Right renal pelvis (tissue), 4 donors: ENCODE measurements around the gene EXT2. TPM values are rescaled to one million over a fixed set of nuclear protein-coding genes. Genes with fewer than 3 reads are reported as not detected.

ENCODE experiments used
- DNase-seq, 4 donors: peaks; one replicate each; pipeline ENCODE4 v3.0.0-alpha.2; 2013; ENCODE audit warnings: low read depth in 4 of 4, low spot score in 3 of 4, missing footprints in 1 of 4
- polyA plus RNA-seq, 4 donors: library from polyadenylated mRNA; unstranded; fragments of 120-200 nt; gene quantifications; one replicate each; pipeline ENCODE4 v1.2.1, GENCODE V29; 2013; ENCODE audit not compliant: insufficient read length in 4 of 4

The EXT2 gene
- polyA plus RNA-seq, 4 donors = 71.2 to 78.2 (median 74.4) TPM

DNA sequence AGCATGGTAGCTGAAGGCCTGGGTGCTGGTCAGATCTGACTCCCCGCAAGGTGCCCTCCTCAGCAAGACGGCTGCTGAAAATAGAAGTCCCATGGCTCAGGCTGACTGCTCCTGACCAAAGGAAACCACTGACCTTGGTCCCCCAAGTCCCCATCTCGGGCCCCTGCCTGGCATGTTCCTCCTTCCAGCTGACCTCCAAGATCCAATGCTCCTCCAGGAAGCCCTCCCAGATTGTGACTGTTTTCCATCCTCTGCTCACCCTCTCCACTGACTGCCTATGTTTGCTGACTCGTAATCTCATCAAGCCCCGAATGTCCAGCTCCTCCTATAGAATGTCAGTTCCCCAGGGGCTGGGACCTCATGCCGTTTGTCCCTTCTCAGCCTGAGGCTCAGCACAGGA lies 184.0 kb downstream of the EXT2 start:
- DNase-seq = no peak

DNA sequence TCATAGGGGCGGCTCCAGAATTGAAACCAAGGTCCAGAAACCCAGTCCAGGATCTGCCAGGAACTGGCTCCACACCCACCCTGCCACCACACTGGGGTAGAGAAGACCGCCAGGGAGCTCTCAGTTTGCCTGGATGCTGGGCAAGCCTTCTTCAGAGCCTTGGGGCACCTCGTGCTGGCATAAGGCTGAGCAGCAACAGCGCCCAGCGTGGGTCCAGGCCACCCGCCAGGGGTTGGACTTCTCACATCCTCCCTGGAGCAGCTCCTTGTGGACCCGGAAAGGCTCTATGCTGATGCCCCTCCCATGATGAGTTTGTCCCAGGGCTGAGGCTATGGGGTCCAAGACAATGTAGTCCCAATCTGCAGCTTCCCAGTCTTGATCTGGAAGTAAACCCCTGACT lies 184.8 kb downstream of the EXT2 start:
- no peak for DNase-seq

DNA sequence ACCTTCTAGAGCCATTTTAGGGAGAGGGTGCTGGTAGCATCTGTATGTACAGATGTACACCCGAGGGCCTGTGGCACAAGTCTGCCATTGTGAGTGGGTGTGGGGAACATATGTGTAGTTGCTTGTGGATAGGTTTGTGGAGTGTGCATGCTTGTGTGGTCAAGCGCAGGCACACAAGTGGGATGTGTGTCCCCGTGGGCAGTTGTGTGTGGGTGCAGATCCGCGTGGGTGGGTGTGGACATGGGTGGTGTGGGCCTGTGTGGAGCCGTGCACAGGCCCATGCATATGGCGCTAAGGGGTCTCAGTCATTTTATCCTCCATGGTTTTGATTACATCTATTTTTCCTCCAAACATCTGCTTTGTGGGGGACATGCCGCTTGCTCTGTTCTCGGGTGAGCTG lies 185.7 kb downstream of the EXT2 start:
- no peak for DNase-seq

DNA sequence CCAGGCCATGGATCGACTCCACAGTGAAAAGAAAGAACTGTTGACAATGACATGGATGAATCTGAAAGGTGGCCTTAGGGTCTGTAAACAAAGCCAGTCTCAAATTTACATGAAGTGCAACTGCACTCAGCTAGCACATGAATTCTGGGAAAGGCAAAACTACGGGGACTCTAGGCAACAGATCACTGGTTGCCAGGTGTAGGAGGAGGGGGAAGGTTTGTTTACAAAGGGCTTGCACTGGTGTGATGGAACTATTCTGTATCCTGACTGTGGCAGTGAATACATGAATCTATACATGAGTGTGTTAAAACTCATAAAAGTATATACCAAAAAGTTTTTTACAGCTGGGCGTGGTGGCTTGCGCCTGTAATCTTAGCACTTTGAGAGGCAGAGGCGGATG lies 187.1 kb downstream of the EXT2 start:
- DNase-seq = no peak

DNA sequence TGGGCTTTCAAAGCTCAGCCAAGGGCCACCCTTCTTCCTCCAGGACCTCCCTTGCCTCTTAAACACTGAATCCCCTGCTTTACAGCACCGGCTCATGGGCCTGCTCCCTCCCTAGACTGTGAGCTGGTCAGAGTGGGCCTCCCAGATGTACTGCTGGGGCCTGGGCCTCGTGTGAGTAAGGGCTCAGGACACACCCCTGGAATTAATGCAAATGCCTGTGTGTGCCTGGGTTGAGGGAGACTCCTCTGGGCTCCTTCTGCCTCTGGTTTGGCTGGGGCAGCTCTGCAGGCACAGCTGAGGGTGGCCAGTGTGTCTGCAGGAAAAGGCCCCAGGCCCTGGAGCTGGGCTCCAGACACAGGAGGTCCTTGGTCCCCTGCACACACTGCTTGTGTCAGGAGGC lies 190.3 kb downstream of the EXT2 start:
- DNase-seq = no peak

DNA sequence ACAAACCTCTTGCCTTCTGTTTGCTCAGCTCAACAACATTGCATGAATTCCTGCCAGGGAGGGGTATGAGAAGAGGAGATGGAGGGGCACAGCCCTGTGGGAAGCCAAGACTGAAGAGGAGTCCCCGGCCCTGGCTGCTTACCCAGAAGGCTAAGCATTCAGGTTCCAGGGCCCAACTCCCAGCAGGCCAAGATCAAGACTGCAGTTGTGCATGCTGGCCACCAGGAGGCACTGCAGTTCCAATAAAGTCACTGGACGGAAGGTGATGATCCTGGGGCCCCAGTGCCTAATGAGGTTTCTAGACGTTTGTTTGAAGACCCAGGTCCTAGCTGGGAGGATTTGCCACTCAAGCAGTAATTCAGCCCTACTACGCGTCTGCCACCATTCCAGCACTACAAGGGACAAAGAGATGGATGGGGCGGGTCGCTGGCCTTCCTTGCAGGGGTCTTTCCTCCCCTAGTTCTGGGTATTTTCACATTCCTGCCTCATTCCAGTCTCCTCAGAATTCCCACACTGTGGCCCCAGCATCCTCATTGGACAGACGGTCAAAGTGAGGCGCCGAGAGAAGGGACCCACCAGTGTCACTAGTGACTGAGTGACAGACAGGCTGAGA lies 190.9 kb downstream of the EXT2 start:
- DNase-seq = no peak

DNA sequence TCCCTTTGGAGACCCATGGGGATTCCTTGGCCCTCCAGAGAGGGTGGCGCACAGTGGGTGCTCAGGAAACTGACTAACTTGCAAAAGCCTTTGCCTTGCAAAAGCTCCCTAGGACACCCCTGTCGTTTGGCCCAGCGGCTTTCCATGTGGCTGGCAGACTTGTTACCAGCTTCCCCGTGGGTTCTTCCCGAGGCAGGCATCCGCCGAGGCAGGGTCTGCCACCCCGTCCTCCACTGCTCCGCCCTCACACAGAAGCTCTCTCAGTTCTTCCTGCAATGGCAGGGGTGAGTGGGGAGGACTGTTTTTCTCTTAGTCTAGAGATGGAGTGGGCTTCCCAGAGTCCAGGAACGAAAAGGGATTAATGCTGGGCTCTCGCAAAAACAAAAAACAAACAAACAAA lies 191.4 kb downstream of the EXT2 start:
- no peak for DNase-seq

DNA sequence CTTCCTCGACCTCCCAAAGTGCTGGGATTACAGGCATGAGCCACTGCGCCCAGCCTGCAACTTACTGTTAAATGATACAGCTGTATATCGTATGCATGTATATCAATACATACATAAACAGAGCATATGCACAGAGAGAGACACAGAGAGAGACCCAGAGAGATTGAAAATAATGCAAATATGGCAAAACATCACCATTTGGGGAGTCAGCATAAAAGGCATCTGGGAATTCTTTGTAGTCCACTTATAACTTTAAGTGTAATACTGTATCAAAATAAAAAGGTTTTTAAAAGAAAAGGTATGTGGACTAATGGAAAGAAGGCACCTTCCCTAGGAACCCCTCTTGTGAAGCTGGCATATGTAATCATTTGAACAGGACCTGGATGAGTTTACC lies 192.7 kb downstream of the EXT2 start:
- no peak for DNase-seq

DNA sequence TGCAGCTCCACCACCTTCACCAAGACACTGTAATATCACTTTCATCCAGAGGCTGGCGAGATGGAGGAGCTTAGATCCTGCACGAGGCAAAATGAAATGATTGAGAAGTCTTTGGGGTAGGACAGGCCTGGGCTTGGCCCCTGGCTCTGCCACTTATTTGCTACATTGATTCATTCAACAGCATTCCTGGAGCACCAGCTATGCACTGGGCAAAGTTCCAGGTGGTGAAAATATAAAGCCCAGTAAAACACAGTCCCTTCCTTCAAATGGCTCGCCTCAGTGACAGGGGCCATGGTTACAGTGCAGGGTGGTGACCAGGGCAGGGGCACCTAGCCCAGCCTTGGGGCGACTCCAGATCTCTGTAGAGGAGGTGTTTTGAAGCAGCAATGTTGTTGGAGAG lies 194.7 kb downstream of the EXT2 start:
- no peak for DNase-seq

Other genes with a start within 250 kb of the EXT2 start
- 10 to 100 TPM; 29.1 to 39.3 (median 33.4) TPM for gene ALKBH3, start 214.8 kb upstream of the EXT2 start, polyA plus RNA-seq
- 10 to 100 TPM in 3 of 4 donors, 1 to 10 TPM in 1; 9.9 to 12.7 (median 10.7) TPM for gene C11orf96, start 153.0 kb upstream of the EXT2 start, polyA plus RNA-seq
- gene ACCSL, start 47.7 kb upstream of the EXT2 start, polyA plus RNA-seq = under 1 TPM in 1 of 4 donors, not detected in 3; 0.05 TPM
- 10 to 100 TPM; 21.0 to 46.8 (median 37.9) TPM for gene ACCS, start 29.4 kb upstream of the EXT2 start, polyA plus RNA-seq
- under 1 TPM; 0.15 to 0.25 (median 0.17) TPM for gene ALX4, start 214.5 kb downstream of the EXT2 start, polyA plus RNA-seq